ENCODE measurements around the gene FAR1.

The FAR1 gene

GRCh38 chr11:13698132-13698531, 29.7 kb downstream of the FAR1 start:
- no peak for DNase-seq (ENCODE audit: extremely low read depth, low read depth)
- TF ChIP-seq CTCF (IDR thresholded peaks at IDR 0.05; ENCODE audit: low read depth, low read length), result no peak

GRCh38 chr11:13699041-13699440, 30.6 kb downstream of the FAR1 start:
- TF ChIP-seq CTCF (IDR thresholded peaks at IDR 0.05; ENCODE audit: low read depth, low read length), result no peak
- DNase-seq (ENCODE audit: extremely low read depth, low read depth), result no peak

GRCh38 chr11:13699870-13700269, 31.4 kb downstream of the FAR1 start:
- no peak for DNase-seq (ENCODE audit: extremely low read depth, low read depth)
- TF ChIP-seq CTCF (IDR thresholded peaks at IDR 0.05; ENCODE audit: low read depth, low read length), result no peak

GRCh38 chr11:13701506-13701905, 33.0 kb downstream of the FAR1 start:
- no peak for DNase-seq (ENCODE audit: extremely low read depth, low read depth)
- no peak for TF ChIP-seq CTCF (IDR thresholded peaks at IDR 0.05; ENCODE audit: low read depth, low read length)

DNA sequence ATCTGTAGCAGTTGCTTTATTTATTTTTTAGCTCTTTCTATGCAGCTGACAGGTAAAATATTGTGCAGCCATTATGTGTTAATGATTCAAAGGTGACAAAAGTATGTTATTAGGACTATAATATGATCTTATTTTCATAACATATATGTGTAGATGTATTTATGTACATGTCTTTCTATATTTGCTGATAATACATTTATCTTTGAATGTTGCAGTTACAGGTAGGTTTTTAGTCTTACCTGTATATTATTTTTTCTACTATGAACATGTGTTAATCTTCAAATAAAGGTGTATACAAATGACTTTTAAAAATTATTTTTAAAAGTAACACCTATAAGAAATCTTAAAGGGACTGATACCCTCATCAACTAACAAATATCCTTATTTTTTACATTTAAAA, 33.6 kb downstream of the FAR1 start:
- DNase-seq (ENCODE audit: extremely low read depth, low read depth), result no peak
- no peak for TF ChIP-seq CTCF (IDR thresholded peaks at IDR 0.05; ENCODE audit: low read depth, low read length)

GRCh38 chr11:13705710-13706109, 37.2 kb downstream of the FAR1 start:
- no peak for DNase-seq (ENCODE audit: extremely low read depth, low read depth)
- TF ChIP-seq CTCF (IDR thresholded peaks at IDR 0.05; ENCODE audit: low read depth, low read length), result no peak

DNA sequence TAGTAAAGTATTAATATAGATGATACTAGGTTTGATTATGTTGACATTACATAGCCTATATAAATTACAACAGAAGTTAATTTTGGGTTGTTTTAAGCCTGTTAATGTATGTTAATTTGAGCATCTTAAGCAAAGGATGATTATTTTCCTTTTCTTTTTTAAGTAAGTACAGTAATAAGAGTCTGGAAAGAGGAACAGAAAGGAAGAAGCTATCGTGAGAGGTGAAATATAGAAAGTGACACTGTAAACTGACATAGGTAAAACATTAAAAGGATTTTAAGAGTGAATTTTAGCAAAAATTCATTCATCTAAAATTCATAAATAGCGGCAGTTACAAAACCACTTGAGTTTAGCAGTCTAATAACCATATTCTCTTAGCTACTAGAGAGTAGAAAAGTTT, 45.5 kb downstream of the FAR1 start:
- no peak for DNase-seq (ENCODE audit: extremely low read depth, low read depth)
- TF ChIP-seq CTCF (IDR thresholded peaks at IDR 0.05; ENCODE audit: low read depth, low read length), result no peak

Data from AG09319 (cell line).